K562 (cell line): ENCODE measurements around the gene HK1. TPM values are rescaled to one million over a fixed set of nuclear protein-coding genes. Genes with fewer than 3 reads are reported as not detected.
A peak's percentile ranks its signal among the peaks of the same experiment; 100 is the strongest.

ENCODE experiments used
- BHLHE40 ChIP-seq: IDR thresholded peaks from 2 replicates; pipeline ENCODE4 v1.6.1; 2011; ENCODE audit warnings: low read length, improper control_type of control experiment
- BRD4 ChIP-seq: fragments of 200-600 bp; sonication (generic); IDR thresholded peaks from 2 replicates; pipeline ENCODE4 v1.6.1; 2017; ENCODE audit warnings: inconsistent platforms
- ERF ChIP-seq: fragments of 450-650 bp; formaldehyde crosslinking; IDR thresholded peaks from 2 replicates; pipeline ENCODE4 v1.4.0; 2020; ENCODE audit warnings: mild to moderate bottlenecking, mixed read lengths
- HDAC1 ChIP-seq, 2 experiments: fragments of 450-650 bp; IDR thresholded peaks; 2 replicates each; pipeline ENCODE4 v1.6.1; 2016 to 2017; ENCODE audit warnings: inconsistent platforms in 1 of 2, mild to moderate bottlenecking in 1 of 2, moderate library complexity in 1 of 2
- HDAC6 ChIP-seq: IDR thresholded peaks from 2 replicates; pipeline ENCODE4 v1.6.1; 2012; ENCODE audit warnings: low read depth, mild to moderate bottlenecking, control low read depth, inconsistent platforms, low read length, moderate library complexity
- HMGN3 ChIP-seq: IDR thresholded peaks from 2 replicates; pipeline ENCODE4 v1.6.1; 2011; ENCODE audit warnings: borderline replicate concordance, low read depth, mild to moderate bottlenecking, mixed read lengths, low read length; ENCODE audit not compliant: insufficient read length; ENCODE audit errors: extremely low read depth
- MAFF ChIP-seq: IDR thresholded peaks from 2 replicates; pipeline ENCODE4 v1.6.1; 2012; ENCODE audit warnings: low read length, improper control_type of control experiment
- MAFK ChIP-seq: IDR thresholded peaks from 2 replicates; pipeline ENCODE4 v1.6.1; 2011; ENCODE audit warnings: low read length, improper control_type of control experiment
- MEIS2 ChIP-seq: fragments of 450-650 bp; IDR thresholded peaks from 2 replicates; pipeline ENCODE4 v1.6.1; 2014; ENCODE audit warnings: mild to moderate bottlenecking; ENCODE audit not compliant: partially characterized antibody
- MYC ChIP-seq, 2 experiments: fragments of 250-450 bp in 1 of 2; sonication (Bioruptor Pico) in 1 of 2; IDR thresholded peaks; 2 replicates each; pipeline versions ENCODE4 v1.5.1 to v1.6.1; 2012 to 2021; ENCODE audit warnings: low read depth in 2 of 2, borderline replicate concordance in 1 of 2, improper control_type of control experiment in 1 of 2, low read length in 1 of 2, mild to moderate bottlenecking in 1 of 2, moderate library complexity in 1 of 2
- NBN ChIP-seq: fragments of 450-650 bp; IDR thresholded peaks from 2 replicates; pipeline ENCODE4 v1.6.1; 2016; ENCODE audit warnings: low read depth, mild to moderate bottlenecking
- NR3C1 ChIP-seq: sonication (generic); formaldehyde crosslinking; IDR thresholded peaks from 2 replicates; pipeline ENCODE4 v1.8.1; 2022; ENCODE audit warnings: missing genetic modification reagents
- RBM25 ChIP-seq: fragments of 200-400 bp; formaldehyde crosslinking; IDR thresholded peaks from 2 replicates; pipeline ENCODE4 v1.6.1; 2018; ENCODE audit warnings: low read length, low read depth, moderate library complexity; ENCODE audit not compliant: severe bottlenecking
- SPI1 ChIP-seq: IDR thresholded peaks from 2 replicates; pipeline ENCODE4 v1.6.1; 2011; ENCODE audit warnings: low read depth, low read length, control low read depth, borderline replicate concordance
- ZBTB17 ChIP-seq: fragments of 450-650 bp; formaldehyde crosslinking; IDR thresholded peaks from 2 replicates; pipeline ENCODE4 v1.4.0; 2020; ENCODE audit warnings: mild to moderate bottlenecking
- ZNF121 ChIP-seq: sonication (generic); formaldehyde crosslinking; conservative IDR thresholded peaks from 2 replicates; pipeline ENCODE4 v1.8.0; 2022; ENCODE audit warnings: missing genetic modification reagents
- ZNF316 ChIP-seq: fragments of 450-650 bp; IDR thresholded peaks from 2 replicates; pipeline ENCODE4 v1.6.1; 2016
- ZNF766 ChIP-seq: fragments of 200-800 bp; sonication (Bioruptor generic); conservative IDR thresholded peaks from 2 replicates; pipeline ENCODE4 v1.6.1; 2016; ENCODE audit warnings: missing genetic modification characterization, missing compliant biosample characterization
- polyA plus RNA-seq, 8 experiments: library from polyadenylated mRNA; depleted of rRNA in 4 of 8; stranded (reverse) in 5 of 8; unstranded in 3 of 8; fragments of >200 nt; fragmentation: Nextera tagmentation in 2 of 8; fragmentation: Illumina TruSeq in 1 of 8; extraction: Ambion mirVana in 2 of 8; extraction: Trizol in 1 of 8; gene quantifications; 2 replicates each; pipeline versions ENCODE4 v1.2.1 to v1.2.3, GENCODE V29; 2011 to 2014; ENCODE audit warnings: inconsistent platforms in 1 of 8, missing spikeins in 1 of 8
- total RNA-seq, 7 experiments: library from RNA; depleted of rRNA in 6 of 7; stranded (reverse); fragments of >200 nt in 6 of 7; fragmentation: Illumina TruSeq in 2 of 7; extraction: Trizol in 2 of 7; gene quantifications; 2 replicates each; pipeline versions ENCODE4 v1.2.1 to v1.2.3, GENCODE V29; 2011 to 2021; ENCODE audit warnings: low replicate concordance in 1 of 7
- TF ChIP-seq, protein P1 (sequence below): fragments of 250-450 bp; sonication (Bioruptor Pico); IDR thresholded peaks from 2 replicates; pipeline ENCODE4 v1.6.1; 2021; ENCODE audit warnings: mild to moderate bottlenecking
- TF ChIP-seq, protein P2 (sequence below): fragments of 450-650 bp; formaldehyde crosslinking; conservative IDR thresholded peaks from 2 replicates; pipeline ENCODE4 v1.4.0; 2022; ENCODE audit warnings: mild to moderate bottlenecking, missing genetic modification characterization
- TF ChIP-seq, protein P3 (sequence below): sonication (generic); formaldehyde crosslinking; IDR thresholded peaks from 2 replicates; pipeline ENCODE4 v1.9.0; 2022; ENCODE audit warnings: mild to moderate bottlenecking, missing genetic modification reagents
- TF ChIP-seq, protein P4 (sequence below): fragments of 250-450 bp; sonication (Bioruptor Pico); IDR thresholded peaks from 2 replicates; pipeline ENCODE4 v1.4.0; 2020; ENCODE audit warnings: mild to moderate bottlenecking
- TF ChIP-seq, protein P5 (sequence below): IDR thresholded peaks from 2 replicates; pipeline ENCODE4 v1.6.1; 2014; ENCODE audit warnings: antibody characterized with exemption
- TF ChIP-seq, protein P6 (sequence below): fragments of 450-650 bp; IDR thresholded peaks from 2 replicates; pipeline ENCODE4 v1.6.1; 2016

Gene HK1
- total and polyA plus RNA-seq, 9 of the 15 experiments (the other 6 are each of a cell fraction or from before 2014, with no cell fraction given): 29.2 to 444 (median 193) TPM

DNA sequence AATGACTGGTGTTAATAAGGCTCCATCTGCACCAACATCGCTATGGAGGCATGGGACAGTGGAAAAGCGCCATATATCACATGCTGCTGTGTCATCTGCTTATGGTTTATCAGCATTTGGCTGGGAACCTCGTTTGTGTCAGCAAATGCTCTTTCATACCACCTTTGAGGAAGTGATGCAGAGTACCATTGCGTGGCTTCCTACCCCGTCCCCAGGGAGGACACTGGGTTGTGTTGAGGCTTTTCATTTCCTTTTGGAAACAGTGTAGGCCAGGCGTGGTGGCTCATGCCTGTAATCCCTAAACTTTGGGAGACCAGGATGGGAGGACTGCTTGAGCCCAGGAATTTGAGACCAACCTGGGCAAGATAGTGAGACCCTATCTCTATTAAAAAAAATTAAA lies 131.7 kb downstream of the HK1 start (continued):
- TF ChIP-seq, protein P1, sequence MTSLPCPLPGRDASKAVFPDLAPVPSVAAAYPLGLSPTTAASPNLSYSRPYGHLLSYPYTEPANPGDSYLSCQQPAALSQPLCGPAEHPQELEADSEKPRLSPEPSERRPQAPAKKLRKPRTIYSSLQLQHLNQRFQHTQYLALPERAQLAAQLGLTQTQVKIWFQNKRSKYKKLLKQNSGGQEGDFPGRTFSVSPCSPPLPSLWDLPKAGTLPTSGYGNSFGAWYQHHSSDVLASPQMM (CRISPR knock-in tag): no peak
- peak; percentile 55; the same call in 1 of the 2 replicates for TF ChIP-seq MAFF
- TF ChIP-seq NBN: no peak
- TF ChIP-seq BHLHE40: 0 out of 2 replicates have a peak, but pooled peaks have one; percentile 30
- peak; percentile 80 for TF ChIP-seq MEIS2
- TF ChIP-seq RBM25: no peak
- TF ChIP-seq, protein P2, sequence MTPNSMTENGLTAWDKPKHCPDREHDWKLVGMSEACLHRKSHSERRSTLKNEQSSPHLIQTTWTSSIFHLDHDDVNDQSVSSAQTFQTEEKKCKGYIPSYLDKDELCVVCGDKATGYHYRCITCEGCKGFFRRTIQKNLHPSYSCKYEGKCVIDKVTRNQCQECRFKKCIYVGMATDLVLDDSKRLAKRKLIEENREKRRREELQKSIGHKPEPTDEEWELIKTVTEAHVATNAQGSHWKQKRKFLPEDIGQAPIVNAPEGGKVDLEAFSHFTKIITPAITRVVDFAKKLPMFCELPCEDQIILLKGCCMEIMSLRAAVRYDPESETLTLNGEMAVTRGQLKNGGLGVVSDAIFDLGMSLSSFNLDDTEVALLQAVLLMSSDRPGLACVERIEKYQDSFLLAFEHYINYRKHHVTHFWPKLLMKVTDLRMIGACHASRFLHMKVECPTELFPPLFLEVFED: no peak
- TF ChIP-seq BRD4: no peak
- TF ChIP-seq HMGN3: no peak
- TF ChIP-seq, protein P3, sequence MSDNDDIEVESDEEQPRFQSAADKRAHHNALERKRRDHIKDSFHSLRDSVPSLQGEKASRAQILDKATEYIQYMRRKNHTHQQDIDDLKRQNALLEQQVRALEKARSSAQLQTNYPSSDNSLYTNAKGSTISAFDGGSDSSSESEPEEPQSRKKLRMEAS (CRISPR knock-in tag): 0 out of 2 replicates have a peak, but pooled peaks have one; percentile 20
- peak; percentile 79 for TF ChIP-seq MAFK
- TF ChIP-seq HDAC1 (IDR thresholded peaks at IDR 0.05): no peak
- TF ChIP-seq ZNF316: peak; percentile 50
- TF ChIP-seq, protein P4, sequence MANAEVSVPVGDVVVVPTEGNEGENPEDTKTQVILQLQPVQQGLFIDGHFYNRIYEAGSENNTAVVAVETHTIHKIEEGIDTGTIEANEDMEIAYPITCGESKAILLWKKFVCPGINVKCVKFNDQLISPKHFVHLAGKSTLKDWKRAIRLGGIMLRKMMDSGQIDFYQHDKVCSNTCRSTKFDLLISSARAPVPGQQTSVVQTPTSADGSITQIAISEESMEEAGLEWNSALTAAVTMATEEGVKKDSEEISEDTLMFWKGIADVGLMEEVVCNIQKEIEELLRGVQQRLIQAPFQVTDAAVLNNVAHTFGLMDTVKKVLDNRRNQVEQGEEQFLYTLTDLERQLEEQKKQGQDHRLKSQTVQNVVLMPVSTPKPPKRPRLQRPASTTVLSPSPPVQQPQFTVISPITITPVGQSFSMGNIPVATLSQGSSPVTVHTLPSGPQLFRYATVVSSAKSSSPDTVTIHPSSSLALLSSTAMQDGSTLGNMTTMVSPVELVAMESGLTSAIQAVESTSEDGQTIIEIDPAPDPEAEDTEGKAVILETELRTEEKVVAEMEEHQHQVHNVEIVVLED: no peak
- TF ChIP-seq ERF: no peak
- TF ChIP-seq, protein P5, sequence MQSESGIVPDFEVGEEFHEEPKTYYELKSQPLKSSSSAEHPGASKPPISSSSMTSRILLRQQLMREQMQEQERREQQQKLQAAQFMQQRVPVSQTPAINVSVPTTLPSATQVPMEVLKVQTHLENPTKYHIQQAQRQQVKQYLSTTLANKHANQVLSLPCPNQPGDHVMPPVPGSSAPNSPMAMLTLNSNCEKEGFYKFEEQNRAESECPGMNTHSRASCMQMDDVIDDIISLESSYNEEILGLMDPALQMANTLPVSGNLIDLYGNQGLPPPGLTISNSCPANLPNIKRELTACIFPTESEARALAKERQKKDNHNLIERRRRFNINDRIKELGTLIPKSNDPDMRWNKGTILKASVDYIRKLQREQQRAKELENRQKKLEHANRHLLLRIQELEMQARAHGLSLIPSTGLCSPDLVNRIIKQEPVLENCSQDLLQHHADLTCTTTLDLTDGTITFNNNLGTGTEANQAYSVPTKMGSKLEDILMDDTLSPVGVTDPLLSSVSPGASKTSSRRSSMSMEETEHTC: 0 out of 2 replicates have a peak, but pooled peaks have one; percentile 57
- TF ChIP-seq SPI1: peak; percentile 84
- TF ChIP-seq ZNF121 (CRISPR knock-in tag): peak; percentile 70
- 0 out of 2 replicates have a peak, but pooled peaks have one; percentile 41 for TF ChIP-seq MYC (IDR thresholded peaks at IDR 0.05; ENCODE audit: low read depth, low read length)
- TF ChIP-seq MYC (CRISPR knock-in tag; IDR thresholded peaks at IDR 0.05; ENCODE audit: borderline replicate concordance, low read depth): no peak
- no peak for TF ChIP-seq ZBTB17 (CRISPR knock-in tag)
- TF ChIP-seq HDAC6: no peak
- TF ChIP-seq NR3C1 (CRISPR knock-in tag): no peak
- TF ChIP-seq, protein P6, sequence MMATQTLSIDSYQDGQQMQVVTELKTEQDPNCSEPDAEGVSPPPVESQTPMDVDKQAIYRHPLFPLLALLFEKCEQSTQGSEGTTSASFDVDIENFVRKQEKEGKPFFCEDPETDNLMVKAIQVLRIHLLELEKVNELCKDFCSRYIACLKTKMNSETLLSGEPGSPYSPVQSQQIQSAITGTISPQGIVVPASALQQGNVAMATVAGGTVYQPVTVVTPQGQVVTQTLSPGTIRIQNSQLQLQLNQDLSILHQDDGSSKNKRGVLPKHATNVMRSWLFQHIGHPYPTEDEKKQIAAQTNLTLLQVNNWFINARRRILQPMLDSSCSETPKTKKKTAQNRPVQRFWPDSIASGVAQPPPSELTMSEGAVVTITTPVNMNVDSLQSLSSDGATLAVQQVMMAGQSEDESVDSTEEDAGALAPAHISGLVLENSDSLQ: peak; percentile 66
- TF ChIP-seq ZNF766 (CRISPR knock-in tag): 0 out of 2 replicates have a peak, but pooled peaks have one; percentile 52
